ENCODE data around the gene SPDYC. TPM values are rescaled to one million over a fixed set of nuclear protein-coding genes. Genes with fewer than 3 reads are reported as not detected.

The SPDYC gene
- total RNA-seq, 1 donor from 2014 or later, result not detected

DNA sequence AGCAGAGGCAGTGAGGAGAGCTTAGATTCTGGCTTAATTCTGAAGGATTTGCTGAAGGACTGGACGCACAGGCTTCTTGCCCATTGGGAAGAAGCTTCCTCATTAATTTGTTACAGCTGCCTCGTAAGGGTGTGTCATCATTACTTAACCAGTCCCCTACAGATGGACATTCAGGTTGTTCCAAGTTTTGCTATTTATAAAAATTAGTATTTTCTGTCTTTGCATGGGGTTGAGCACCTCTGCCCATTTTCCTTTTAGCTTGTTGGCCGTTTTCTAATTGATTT is 49.8 kb downstream of the SPDYC start:
- TF ChIP-seq, protein P1, sequence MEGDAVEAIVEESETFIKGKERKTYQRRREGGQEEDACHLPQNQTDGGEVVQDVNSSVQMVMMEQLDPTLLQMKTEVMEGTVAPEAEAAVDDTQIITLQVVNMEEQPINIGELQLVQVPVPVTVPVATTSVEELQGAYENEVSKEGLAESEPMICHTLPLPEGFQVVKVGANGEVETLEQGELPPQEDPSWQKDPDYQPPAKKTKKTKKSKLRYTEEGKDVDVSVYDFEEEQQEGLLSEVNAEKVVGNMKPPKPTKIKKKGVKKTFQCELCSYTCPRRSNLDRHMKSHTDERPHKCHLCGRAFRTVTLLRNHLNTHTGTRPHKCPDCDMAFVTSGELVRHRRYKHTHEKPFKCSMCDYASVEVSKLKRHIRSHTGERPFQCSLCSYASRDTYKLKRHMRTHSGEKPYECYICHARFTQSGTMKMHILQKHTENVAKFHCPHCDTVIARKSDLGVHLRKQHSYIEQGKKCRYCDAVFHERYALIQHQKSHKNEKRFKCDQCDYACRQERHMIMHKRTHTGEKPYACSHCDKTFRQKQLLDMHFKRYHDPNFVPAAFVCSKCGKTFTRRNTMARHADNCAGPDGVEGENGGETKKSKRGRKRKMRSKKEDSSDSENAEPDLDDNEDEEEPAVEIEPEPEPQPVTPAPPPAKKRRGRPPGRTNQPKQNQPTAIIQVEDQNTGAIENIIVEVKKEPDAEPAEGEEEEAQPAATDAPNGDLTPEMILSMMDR (IDR thresholded peaks at IDR 0.05), result no peak
- no peaks in the 10 kb centered on the region for H3K36me3 ChIP-seq
- no peaks in the 10 kb centered on the region for H3K27me3 ChIP-seq
- intact Hi-C loops (cut with DNase I), result no loop called here
- H3K4me1 ChIP-seq, result peaks cover 0 to under 1% of the 10 kb centered on the region in 2 donors
- no peak overlapping the region for H3K4me3 ChIP-seq
- no peak for DNase-seq (ENCODE audit: low spot score in 2 of 2)
- H3K9me3 ChIP-seq, result no peaks in the 10 kb centered on the region
- H3K27ac ChIP-seq, result no peak overlapping the region

GRCh38 chr11:65221026-65221425 is 51.0 kb downstream of the SPDYC start:
- no peak for DNase-seq (ENCODE audit: low spot score in 2 of 2)
- Histone ChIP-seq H3K4me1 (peaks cover 0 to 10% of the 10 kb centered on the region in 2 donors), H3K36me3 (no peaks in the 10 kb centered on the region), H3K27me3 (no peaks in the 10 kb centered on the region), H3K4me3 (no peak overlapping the region), H3K27ac (no peak overlapping the region), H3K9me3 (no peaks in the 10 kb centered on the region)
- intact Hi-C loops (cut with DNase I), result no loop called here
- TF ChIP-seq, protein P1 (IDR thresholded peaks at IDR 0.05), result no peak

Other genes starting within 250 kb of the SPDYC start
- 115 TPM for gene PPP2R5B, start 245.5 kb upstream of the SPDYC start, total RNA-seq
- not detected for gene GPHA2, start 234.3 kb upstream of the SPDYC start, total RNA-seq
- not detected for gene MAJIN, start 198.1 kb upstream of the SPDYC start, total RNA-seq
- gene BATF2, start 173.3 kb upstream of the SPDYC start, total RNA-seq, result 0.21 TPM
- gene ARL2, start 156.1 kb upstream of the SPDYC start, total RNA-seq, result 187 TPM
- gene SNX15, start 142.8 kb upstream of the SPDYC start, total RNA-seq, result 25.1 TPM
- 19.6 TPM for gene SAC3D1, start 129.0 kb upstream of the SPDYC start, total RNA-seq
- gene NAALADL1, start 111.7 kb upstream of the SPDYC start, total RNA-seq, result 56.8 TPM
- not detected for gene CDCA5, start 86.2 kb upstream of the SPDYC start, total RNA-seq
- 93.6 TPM for gene ZFPL1, start 86.0 kb upstream of the SPDYC start, total RNA-seq
- 226 TPM for gene VPS51, start 74.0 kb upstream of the SPDYC start, total RNA-seq
- gene TM7SF2, start 58.4 kb upstream of the SPDYC start, total RNA-seq, result 10.6 TPM
- 35.3 TPM for gene ZNHIT2, start 52.5 kb upstream of the SPDYC start, total RNA-seq
- gene FAU, start 48.1 kb upstream of the SPDYC start, total RNA-seq, result 1,253 TPM
- 43.2 TPM for gene MRPL49, start 47.9 kb upstream of the SPDYC start, total RNA-seq
- gene SYVN1, start 35.7 kb upstream of the SPDYC start, total RNA-seq, result 229 TPM
- 239 TPM for gene CAPN1, start 11.7 kb downstream of the SPDYC start, total RNA-seq
- gene POLA2, start 91.7 kb downstream of the SPDYC start, total RNA-seq, result 27.4 TPM
- gene CDC42EP2, start 144.6 kb downstream of the SPDYC start, total RNA-seq, result 20.6 TPM
- gene DPF2, start 163.6 kb downstream of the SPDYC start, total RNA-seq, result 70.9 TPM
- not detected for gene TIGD3, start 184.5 kb downstream of the SPDYC start, total RNA-seq
- 11.4 TPM for gene SLC25A45, start 212.4 kb downstream of the SPDYC start, total RNA-seq
- gene FRMD8, start 216.4 kb downstream of the SPDYC start, total RNA-seq, result 99.3 TPM